Measurements from ENCODE around the gene PSMA5. TPM values are rescaled to one million over a fixed set of nuclear protein-coding genes. Genes with fewer than 3 reads are reported as not detected.

The PSMA5 gene
- total and polyA plus RNA-seq, 11 donors = 24.3 to 94.7 (median 61.0) TPM

DNA sequence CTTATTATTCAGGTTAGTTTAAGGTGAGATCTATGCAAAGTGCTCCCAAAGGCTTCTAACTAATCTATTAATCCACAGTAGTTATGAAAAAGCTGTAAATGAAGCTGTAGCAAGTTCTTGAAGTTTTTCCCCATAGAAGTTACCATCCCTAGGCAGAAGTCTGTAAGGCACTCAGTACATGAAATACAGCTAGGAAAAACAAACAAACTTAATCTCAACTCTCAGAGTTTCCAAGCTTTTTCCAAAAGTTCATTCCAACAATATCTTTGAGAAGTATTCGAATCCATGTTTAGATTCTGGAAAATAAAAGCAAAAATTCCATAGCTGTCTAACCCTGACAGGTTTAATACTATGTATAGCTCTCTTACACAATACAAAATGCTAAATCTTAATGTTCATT is 69.7 kb downstream of the PSMA5 start:
- Histone ChIP-seq H3K27ac (no peak overlapping the region), H3K9me3 (no peaks in the 10 kb centered on the region), H3K4me3 (no peak overlapping the region), H3K27me3 (no peaks in the 10 kb centered on the region), H3K4me1 (peaks cover 0 to 25% (median 13%) of the 10 kb centered on the region in 12 donors), H3K36me3 (peaks cover 0 to 41% (median 29%) of the 10 kb centered on the region in 9 donors)
- TF ChIP-seq POLR2A (IDR thresholded peaks at IDR 0.05) (no peak), CTCF (IDR thresholded peaks at IDR 0.05) (no peak)
- DNase-seq = no peak
- 70 to 87% (median 83%) methylated on average over 1 of the region's 1 CpG for WGBS, 4 donors
- ATAC-seq = no peak
- intact Hi-C loops (cut with DNase I) = loop anchor here in 1 of 10 donors (10.0 kb wide), 1 partner anchor 72 kb away; the partner anchor contains the start of gene PSRC1

GRCh38 chr1:109354929-109355328 is 71.3 kb downstream of the PSMA5 start:
- Histone ChIP-seq H3K9me3 (no peaks in the 10 kb centered on the region), H3K4me3 (no peak overlapping the region), H3K36me3 (peaks cover 0 to 57% (median 45%) of the 10 kb centered on the region in 9 donors), H3K4me1 (peaks cover 0 to 19% (median 6%) of the 10 kb centered on the region in 12 donors), H3K27ac (no peak overlapping the region), H3K27me3 (no peaks in the 10 kb centered on the region)
- intact Hi-C loops (cut with DNase I) = loop anchor here in 4 of 10 donors (5.0 to 10.0 kb wide), 3 partner anchors 37 to 70 kb away; partner anchors contain the start of genes SORT1 (in 2 of the 4) and PSRC1 (in 1 of the 4)
- ATAC-seq = no peak
- DNase-seq = no peak
- 97 to 100% (median 99%) methylated on average over 3 of the region's 3 CpGs for WGBS, 4 donors
- TF ChIP-seq POLR2A (IDR thresholded peaks at IDR 0.05) (no peak), CTCF (IDR thresholded peaks at IDR 0.05) (no peak)

DNA sequence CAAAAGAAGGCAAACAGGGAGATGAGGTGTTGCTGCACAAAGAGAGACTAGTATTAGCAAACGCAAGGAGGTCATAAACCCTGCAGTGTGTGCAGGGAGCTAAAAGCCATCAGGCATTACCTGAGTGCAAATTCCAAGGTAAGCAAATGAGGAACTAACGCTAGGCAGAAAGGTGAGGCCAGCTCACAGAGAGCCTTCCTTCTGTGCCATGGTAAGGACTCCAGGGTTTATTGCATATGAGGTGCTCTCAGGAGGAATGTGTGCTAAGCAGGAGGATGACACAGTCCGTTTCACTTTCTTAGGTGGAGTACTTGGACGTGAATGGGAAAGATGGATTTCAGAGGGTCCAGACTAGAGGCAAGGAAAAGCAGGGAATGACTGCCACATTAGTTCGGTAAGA is 74.8 kb downstream of the PSMA5 start:
- Histone ChIP-seq H3K9me3 (no peaks in the 10 kb centered on the region), H3K36me3 (peaks cover 0 to 87% (median 72%) of the 10 kb centered on the region in 9 donors), H3K4me1 (peaks cover 0 to 9% (median 0%) of the 10 kb centered on the region in 12 donors), H3K4me3 (no peak overlapping the region), H3K27ac (no peak overlapping the region), H3K27me3 (no peaks in the 10 kb centered on the region)
- DNase-seq (no peak), ATAC-seq (no peak)
- 93 to 97% (median 93%) methylated on average over 5 of the region's 5 CpGs for WGBS, 4 donors
- TF ChIP-seq CTCF (IDR thresholded peaks at IDR 0.05) = no peak
- TF ChIP-seq POLR2A (IDR thresholded peaks at IDR 0.05) = no peak
- intact Hi-C loops (cut with DNase I) = loop anchor here in 4 of 10 donors (5.0 to 10.0 kb wide), 3 partner anchors 41 to 67 kb away; partner anchors contain the start of genes SORT1 (in 2 of the 4) and PSRC1 (in 1 of the 4)

DNA sequence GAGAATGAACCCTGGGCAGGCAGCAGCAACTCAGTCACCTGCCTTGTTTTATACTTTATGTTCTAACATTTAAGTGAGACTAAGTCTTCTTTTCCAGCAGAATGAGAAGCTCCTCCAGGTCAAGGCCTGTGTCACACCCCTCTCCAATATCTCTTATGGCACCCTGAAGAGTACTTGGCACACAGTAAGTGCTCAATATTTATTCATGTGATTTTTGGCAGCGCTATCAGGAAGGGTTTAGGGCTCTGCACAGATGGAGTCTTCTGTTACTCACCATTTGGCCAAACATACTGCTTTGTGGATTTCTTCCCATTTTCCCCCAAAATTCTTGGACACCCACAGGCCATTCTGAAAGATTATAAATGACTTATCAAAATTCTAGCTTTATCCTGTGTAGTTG is 75.6 kb downstream of the PSMA5 start:
- no peak overlapping the region for H3K4me3 ChIP-seq
- H3K36me3 ChIP-seq = peaks cover 0 to 95% (median 77%) of the 10 kb centered on the region in 9 donors
- no peaks in the 10 kb centered on the region for H3K9me3 ChIP-seq
- TF ChIP-seq CTCF (IDR thresholded peaks at IDR 0.05) (no peak), POLR2A (IDR thresholded peaks at IDR 0.05) (no peak)
- H3K27ac ChIP-seq = no peak overlapping the region
- intact Hi-C loops (cut with DNase I) = loop anchor here in 4 of 10 donors (5.0 to 10.0 kb wide), 3 partner anchors 42 to 66 kb away; partner anchors contain the start of genes SORT1 (in 2 of the 4) and PSRC1 (in 1 of the 4)
- H3K4me1 ChIP-seq = peaks cover 0 to 9% (median 0%) of the 10 kb centered on the region in 12 donors
- H3K27me3 ChIP-seq = no peaks in the 10 kb centered on the region
- DNase-seq (no peak), ATAC-seq (no peak)
- WGBS, 4 donors = 89 to 100% (median 98%) methylated on average over 1 of the region's 1 CpG
